MCF 10A (cell line): ENCODE results near the gene SOX12. TPM values are rescaled to one million over a fixed set of nuclear protein-coding genes. Genes with fewer than 3 reads are reported as not detected.
"Not testable (repeated sequence)": the region's sequence is repeated elsewhere in the genome, so short reads cannot be mapped to it uniquely, and the experiment has no call there.

ENCODE experiments used
- BruUV-seq: library from RNA; stranded (reverse); fragments of 400-500 nt; replicated peaks from 2 replicates; lab custom pipeline; 2021; lab: Mats Ljungman, UMichigan
- CTCF ChIA-PET: fragments of 300-600 bp; sonication (Branson Sonifier 250); formaldehyde crosslinking; extraction: SDS; loops from one replicate; lab custom pipeline; 2021; ENCODE audit warnings: antibody characterized with exemption, inconsistent platforms; lab: Yijun Ruan, JAX
- POLR2A ChIA-PET: fragments of 300-600, 350-650 bp; sonication (Branson Sonifier 250); formaldehyde crosslinking; extraction: SDS; loops from one replicate; lab custom pipeline; 2020; ENCODE audit warnings: antibody characterized with exemption, inconsistent platforms; lab: Yijun Ruan, JAX
- DNase-seq: peaks from one replicate; pipeline ENCODE4 v3.0.0-alpha.2; 2018; ENCODE audit not compliant: unreplicated experiment
- H3K27ac Mint-ChIP-seq: one replicate; pipeline ENCODE4 v1.8.0; 2022; ENCODE audit warnings: mild to moderate bottlenecking, low read depth, mixed read lengths; ENCODE audit not compliant: unreplicated experiment
- H3K27me3 Mint-ChIP-seq: one replicate; pipeline ENCODE4 v1.8.0; 2022; ENCODE audit warnings: mixed read lengths; ENCODE audit not compliant: insufficient read depth, unreplicated experiment
- H3K36me3 Mint-ChIP-seq: one replicate; pipeline ENCODE4 v1.8.0; 2022; ENCODE audit warnings: mild to moderate bottlenecking, moderate library complexity, mixed read lengths; ENCODE audit not compliant: insufficient read depth, unreplicated experiment
- H3K4me1 Mint-ChIP-seq: one replicate; pipeline ENCODE4 v1.8.0; 2022; ENCODE audit warnings: mixed read lengths; ENCODE audit not compliant: insufficient read depth, unreplicated experiment
- H3K4me3 Mint-ChIP-seq: one replicate; pipeline ENCODE4 v1.8.0; 2022; ENCODE audit warnings: mild to moderate bottlenecking, moderate library complexity, mixed read lengths; ENCODE audit not compliant: unreplicated experiment
- H3K9me3 Mint-ChIP-seq: one replicate; pipeline ENCODE4 v1.8.0; 2022; ENCODE audit warnings: mixed read lengths; ENCODE audit not compliant: unreplicated experiment
- intact Hi-C: fragments of 100-400 bp; cut with micrococcal nuclease; formaldehyde crosslinking; loops from 2 replicates; pipeline ENCODE4 v1.14.1; 2022
- total RNA-seq: library from RNA; stranded (reverse); gene quantifications from 2 replicates; pipeline ENCODE4 v1.2.3, GENCODE V29; 2022
- TF ChIP-seq, protein P1 (sequence below): fragments of 200-600 bp; IDR thresholded peaks from one replicate; pipeline ENCODE4 v1.8.0; 2022; ENCODE audit warnings: antibody characterized with exemption, mild to moderate bottlenecking; ENCODE audit not compliant: unreplicated experiment

SOX12 gene
- total RNA-seq, 1 experiment from 2014 or later, result 17.6 TPM

DNA sequence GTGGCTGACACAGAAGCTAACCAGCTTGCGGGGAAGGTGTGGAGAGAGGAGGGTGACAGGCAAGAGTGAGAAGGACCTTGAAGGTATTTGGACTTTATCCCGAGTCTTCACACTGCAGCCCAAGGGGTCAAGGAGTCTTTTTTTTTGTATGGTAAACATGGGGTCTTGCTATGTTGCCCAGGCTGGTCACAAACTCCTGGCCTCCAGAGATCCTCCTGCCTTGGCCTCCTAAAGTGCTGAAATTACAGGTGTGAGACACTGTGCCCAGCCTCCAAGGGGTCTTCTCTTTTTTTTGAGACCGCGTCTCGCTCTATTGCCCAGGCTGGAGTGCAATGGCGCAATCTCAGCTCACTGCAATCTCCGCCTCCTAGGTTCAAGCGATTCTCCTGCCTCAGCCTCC lies 9.2 kb downstream of the SOX12 start:
- CTCF ChIA-PET, result interaction anchor here (0.7 to 5.0 kb wide), 2 partner anchors 11 to 209 kb away, joined by 3 to 32 read pairs; partner anchors contain the start of genes CSNK2A1 and NRSN2
- POLR2A ChIA-PET, result interaction anchor here (1.0 to 1.1 kb wide), 2 partner anchors 11 to 991 kb away, joined by 3 read pairs; no protein-coding TSS in a partner anchor
- BruUV-seq, result no TSS peak

DNA sequence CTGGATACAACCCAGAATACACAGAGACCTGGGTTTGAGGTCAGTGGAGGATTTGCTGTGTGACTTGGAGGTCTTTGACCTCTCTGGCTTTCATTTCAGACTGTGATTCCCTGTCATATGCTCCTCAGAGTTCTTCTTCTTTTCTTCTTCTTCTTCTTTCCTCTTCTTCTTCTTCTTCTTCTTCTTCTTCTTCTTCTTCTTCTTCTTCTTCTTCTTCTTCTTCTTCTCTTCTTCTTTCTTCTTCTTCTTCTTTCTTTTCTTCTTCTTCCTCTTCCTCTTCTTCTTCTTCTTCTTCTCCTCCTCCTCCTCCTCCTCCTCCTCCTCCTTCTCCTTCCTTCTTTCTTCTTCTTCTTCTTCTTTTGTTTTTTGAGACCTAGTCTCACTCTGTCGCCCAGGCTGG lies 10.7 kb downstream of the SOX12 start:
- H3K4me1 Mint-ChIP-seq, intact Hi-C loops, H3K9me3 Mint-ChIP-seq, CTCF ChIA-PET, H3K36me3 Mint-ChIP-seq, POLR2A ChIA-PET, H3K27me3 Mint-ChIP-seq, BruUV-seq, H3K27ac Mint-ChIP-seq, H3K4me3 Mint-ChIP-seq, DNase-seq: not testable (repeated sequence)

More for the DNA sequence above, 9.2 kb downstream of the SOX12 start:
- H3K4me3 Mint-ChIP-seq, result no peak overlapping the region
- peaks cover 4% of the 10 kb centered on the region for H3K36me3 Mint-ChIP-seq
- no peak for DNase-seq
- no peaks in the 10 kb centered on the region for H3K27me3 Mint-ChIP-seq
- intact Hi-C loops, result no loop called here
- H3K4me1 Mint-ChIP-seq, result peaks cover 12% of the 10 kb centered on the region
- TF ChIP-seq, protein P1, sequence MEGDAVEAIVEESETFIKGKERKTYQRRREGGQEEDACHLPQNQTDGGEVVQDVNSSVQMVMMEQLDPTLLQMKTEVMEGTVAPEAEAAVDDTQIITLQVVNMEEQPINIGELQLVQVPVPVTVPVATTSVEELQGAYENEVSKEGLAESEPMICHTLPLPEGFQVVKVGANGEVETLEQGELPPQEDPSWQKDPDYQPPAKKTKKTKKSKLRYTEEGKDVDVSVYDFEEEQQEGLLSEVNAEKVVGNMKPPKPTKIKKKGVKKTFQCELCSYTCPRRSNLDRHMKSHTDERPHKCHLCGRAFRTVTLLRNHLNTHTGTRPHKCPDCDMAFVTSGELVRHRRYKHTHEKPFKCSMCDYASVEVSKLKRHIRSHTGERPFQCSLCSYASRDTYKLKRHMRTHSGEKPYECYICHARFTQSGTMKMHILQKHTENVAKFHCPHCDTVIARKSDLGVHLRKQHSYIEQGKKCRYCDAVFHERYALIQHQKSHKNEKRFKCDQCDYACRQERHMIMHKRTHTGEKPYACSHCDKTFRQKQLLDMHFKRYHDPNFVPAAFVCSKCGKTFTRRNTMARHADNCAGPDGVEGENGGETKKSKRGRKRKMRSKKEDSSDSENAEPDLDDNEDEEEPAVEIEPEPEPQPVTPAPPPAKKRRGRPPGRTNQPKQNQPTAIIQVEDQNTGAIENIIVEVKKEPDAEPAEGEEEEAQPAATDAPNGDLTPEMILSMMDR, result no peak
- no peak overlapping the region for H3K27ac Mint-ChIP-seq
- no peaks in the 10 kb centered on the region for H3K9me3 Mint-ChIP-seq

DNA sequence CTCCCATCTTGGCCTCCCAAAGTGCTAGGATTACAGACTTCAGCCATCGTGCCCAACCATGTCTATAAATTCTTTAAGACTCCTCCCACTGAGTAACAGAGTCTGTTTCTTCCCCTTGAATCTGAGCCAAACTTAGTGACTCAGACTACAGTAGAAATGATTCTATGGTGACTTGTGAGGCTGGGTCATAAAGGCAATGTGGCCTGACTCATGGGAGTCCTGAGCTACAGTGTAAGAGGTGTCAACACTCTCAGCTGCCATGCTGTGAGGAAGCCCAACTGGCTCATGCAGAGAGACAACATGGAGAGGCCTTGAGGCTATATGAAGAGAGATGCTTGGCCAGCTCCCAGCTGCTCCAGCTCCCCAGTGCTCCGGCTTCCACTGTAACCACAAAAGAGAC lies 16.3 kb downstream of the SOX12 start:
- H3K36me3 Mint-ChIP-seq, result peaks cover 12% of the 10 kb centered on the region
- H3K27ac Mint-ChIP-seq, result peak overlapping the region; percentile 66
- H3K4me1 Mint-ChIP-seq, result peaks cover 9% of the 10 kb centered on the region
- H3K9me3 Mint-ChIP-seq, result peaks cover 22% of the 10 kb centered on the region
- peak; percentile 94 for DNase-seq
- TF ChIP-seq, protein P1, result no peak
- intact Hi-C loops, result no loop called here
- POLR2A ChIA-PET, result interaction anchor here (1.1 to 1.4 kb wide), 3 partner anchors 17 to 45 kb away, joined by 3 to 6 read pairs (median 6); partner anchors contain the start of genes SOX12 and ZCCHC3
- H3K4me3 Mint-ChIP-seq, result no peak overlapping the region
- CTCF ChIA-PET, result interaction anchor here (0.6 to 3.4 kb wide), 5 partner anchors 11 to 247 kb away, joined by 3 to 21 read pairs (median 3); no protein-coding TSS in a partner anchor
- BruUV-seq, result no TSS peak
- H3K27me3 Mint-ChIP-seq, result no peaks in the 10 kb centered on the region

DNA sequence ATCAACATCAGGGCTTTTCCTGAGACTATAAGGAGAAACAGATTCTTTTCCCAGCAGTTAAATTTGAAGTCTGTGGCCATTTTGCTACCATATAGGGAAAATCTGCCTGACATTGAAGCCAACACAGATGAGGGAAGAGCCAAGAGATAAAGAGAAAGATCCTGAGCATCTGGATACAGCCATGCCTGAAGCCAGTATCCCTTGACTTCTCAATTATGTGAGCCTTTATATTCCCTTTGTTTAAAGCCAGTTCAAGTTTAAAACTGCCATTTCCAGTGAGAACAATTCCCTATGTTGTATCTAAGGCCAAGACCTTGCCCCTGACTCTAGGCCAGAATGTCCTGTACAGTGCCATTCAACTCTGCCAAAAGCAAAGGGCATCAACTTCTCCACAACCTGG lies 17.8 kb downstream of the SOX12 start:
- intact Hi-C loops, result no loop called here
- TF ChIP-seq, protein P1, result no peak
- Mint-ChIP-seq H3K9me3 (peaks cover 22% of the 10 kb centered on the region), H3K36me3 (peaks cover 12% of the 10 kb centered on the region), H3K4me3 (no peak overlapping the region), H3K4me1 (peaks cover 11% of the 10 kb centered on the region), H3K27ac (no peak overlapping the region), H3K27me3 (no peaks in the 10 kb centered on the region)
- POLR2A ChIA-PET, result no interaction called here
- BruUV-seq, result no TSS peak
- no peak for DNase-seq
- CTCF ChIA-PET, result interaction anchor here (0.6 to 1.2 kb wide), 3 partner anchors 15 to 509 kb away, joined by 3 to 6 read pairs (median 4); no protein-coding TSS in a partner anchor
